ENCODE measurements around the gene FOXD2. TPM values are rescaled to one million over a fixed set of nuclear protein-coding genes. Genes with fewer than 3 reads are reported as not detected.

The FOXD2 gene
- total RNA-seq, 2 donors from 2014 or later = 0.04 TPM; not detected in 1

DNA sequence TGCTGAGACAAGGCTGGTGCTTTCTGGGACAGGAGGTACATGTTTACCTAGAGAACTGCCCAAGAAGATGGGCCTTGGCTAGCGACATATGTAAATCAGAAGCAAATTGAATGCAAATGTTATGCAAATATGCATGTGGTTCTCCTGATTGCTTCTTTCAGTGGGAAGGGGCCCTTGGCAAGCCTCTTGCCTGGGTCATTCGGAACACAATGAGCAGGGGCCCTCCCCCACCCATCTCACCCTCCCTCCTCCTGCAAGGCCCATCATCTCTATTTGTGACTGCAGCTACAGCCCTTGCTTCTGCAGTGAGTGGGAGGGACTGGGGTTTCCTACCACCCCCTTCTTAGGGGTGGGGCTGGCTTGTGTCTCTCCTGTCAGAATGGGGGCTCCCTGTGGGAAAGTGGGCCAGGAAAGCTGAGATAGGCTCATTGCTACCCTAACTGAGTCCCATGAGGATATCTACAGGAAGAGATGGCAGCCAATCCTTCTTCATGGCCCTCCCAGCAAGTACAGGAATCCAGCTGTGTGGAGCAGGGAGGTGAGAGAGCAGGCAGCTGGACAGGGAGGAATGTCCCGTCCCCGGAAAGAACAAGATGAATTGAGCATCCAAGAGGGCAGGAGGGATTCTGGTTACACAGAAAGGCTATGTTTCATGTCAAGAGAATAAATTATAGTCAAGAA, 31.0 kb downstream of the FOXD2 start:
- no peaks in the 10 kb centered on the region for H3K36me3 ChIP-seq
- no peaks in the 10 kb centered on the region for H3K4me1 ChIP-seq
- H3K4me3 ChIP-seq = no peak overlapping the region
- no peaks in the 10 kb centered on the region for H3K27me3 ChIP-seq
- TF ChIP-seq, protein P1, sequence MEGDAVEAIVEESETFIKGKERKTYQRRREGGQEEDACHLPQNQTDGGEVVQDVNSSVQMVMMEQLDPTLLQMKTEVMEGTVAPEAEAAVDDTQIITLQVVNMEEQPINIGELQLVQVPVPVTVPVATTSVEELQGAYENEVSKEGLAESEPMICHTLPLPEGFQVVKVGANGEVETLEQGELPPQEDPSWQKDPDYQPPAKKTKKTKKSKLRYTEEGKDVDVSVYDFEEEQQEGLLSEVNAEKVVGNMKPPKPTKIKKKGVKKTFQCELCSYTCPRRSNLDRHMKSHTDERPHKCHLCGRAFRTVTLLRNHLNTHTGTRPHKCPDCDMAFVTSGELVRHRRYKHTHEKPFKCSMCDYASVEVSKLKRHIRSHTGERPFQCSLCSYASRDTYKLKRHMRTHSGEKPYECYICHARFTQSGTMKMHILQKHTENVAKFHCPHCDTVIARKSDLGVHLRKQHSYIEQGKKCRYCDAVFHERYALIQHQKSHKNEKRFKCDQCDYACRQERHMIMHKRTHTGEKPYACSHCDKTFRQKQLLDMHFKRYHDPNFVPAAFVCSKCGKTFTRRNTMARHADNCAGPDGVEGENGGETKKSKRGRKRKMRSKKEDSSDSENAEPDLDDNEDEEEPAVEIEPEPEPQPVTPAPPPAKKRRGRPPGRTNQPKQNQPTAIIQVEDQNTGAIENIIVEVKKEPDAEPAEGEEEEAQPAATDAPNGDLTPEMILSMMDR (IDR thresholded peaks at IDR 0.05) = no peak
- DNase-seq (ENCODE audit: low spot score) = no peak
- H3K27ac ChIP-seq = no peak overlapping the region
- no peaks in the 10 kb centered on the region for H3K9me3 ChIP-seq

- H3K27ac ChIP-seq = no peak overlapping the region
- no peak overlapping the region for H3K4me3 ChIP-seq
- no peaks in the 10 kb centered on the region for H3K36me3 ChIP-seq
- H3K27me3 ChIP-seq = no peaks in the 10 kb centered on the region
- TF ChIP-seq, protein P1 (IDR thresholded peaks at IDR 0.05) = no peak
- H3K4me1 ChIP-seq = no peaks in the 10 kb centered on the region
- H3K9me3 ChIP-seq = no peaks in the 10 kb centered on the region
- DNase-seq (ENCODE audit: low spot score) = no peak
Observed at GRCh38 chr1:47469390-47469759, 31.5 kb downstream of the FOXD2 start.

DNA sequence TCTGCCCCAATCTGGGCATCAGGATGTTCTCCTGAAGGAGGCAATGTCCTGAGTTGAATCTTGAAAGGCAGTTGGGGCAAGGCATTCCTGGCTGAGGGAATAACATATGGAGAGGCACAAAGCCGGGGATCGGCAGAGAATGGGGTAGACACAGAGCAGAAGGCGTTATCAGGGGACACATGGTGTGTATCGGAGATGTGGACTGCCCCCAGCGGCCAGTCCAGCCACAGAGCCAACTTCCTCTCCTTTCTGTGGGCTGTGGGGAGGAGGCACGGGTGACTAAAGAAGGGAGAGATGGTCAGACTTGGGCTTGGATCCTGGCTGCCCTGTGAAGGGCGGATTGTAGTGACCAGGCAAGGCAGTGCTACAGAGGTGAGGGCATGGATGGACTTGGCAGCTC, 32.1 kb downstream of the FOXD2 start:
- TF ChIP-seq, protein P1 (IDR thresholded peaks at IDR 0.05) = no peak
- no peaks in the 10 kb centered on the region for H3K4me1 ChIP-seq
- DNase-seq (ENCODE audit: low spot score) = no peak
- no peak overlapping the region for H3K27ac ChIP-seq
- no peak overlapping the region for H3K4me3 ChIP-seq
- no peaks in the 10 kb centered on the region for H3K36me3 ChIP-seq
- no peaks in the 10 kb centered on the region for H3K27me3 ChIP-seq
- H3K9me3 ChIP-seq = no peaks in the 10 kb centered on the region

DNA sequence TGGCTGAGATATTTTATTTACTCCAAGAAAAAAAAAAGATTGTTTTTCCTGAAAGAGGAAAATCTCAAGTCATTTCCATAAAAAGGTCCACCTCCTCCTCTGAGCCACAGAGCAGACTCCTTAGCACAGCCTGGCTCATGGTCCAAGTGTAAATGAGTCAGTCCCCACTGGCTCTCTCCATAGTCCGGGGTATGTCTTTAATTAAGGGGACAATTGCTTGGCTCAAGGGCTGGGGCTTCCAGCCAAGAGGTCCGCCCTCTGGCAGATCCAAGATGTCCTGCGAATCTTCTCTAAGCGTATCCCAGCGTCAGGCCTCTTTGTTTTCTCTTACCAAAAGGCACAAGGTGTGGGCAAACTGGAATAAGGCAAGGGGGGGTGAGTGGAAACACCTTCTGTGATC, 33.3 kb downstream of the FOXD2 start:
- H3K27me3 ChIP-seq = no peaks in the 10 kb centered on the region
- TF ChIP-seq, protein P1 (IDR thresholded peaks at IDR 0.05) = no peak

DNA sequence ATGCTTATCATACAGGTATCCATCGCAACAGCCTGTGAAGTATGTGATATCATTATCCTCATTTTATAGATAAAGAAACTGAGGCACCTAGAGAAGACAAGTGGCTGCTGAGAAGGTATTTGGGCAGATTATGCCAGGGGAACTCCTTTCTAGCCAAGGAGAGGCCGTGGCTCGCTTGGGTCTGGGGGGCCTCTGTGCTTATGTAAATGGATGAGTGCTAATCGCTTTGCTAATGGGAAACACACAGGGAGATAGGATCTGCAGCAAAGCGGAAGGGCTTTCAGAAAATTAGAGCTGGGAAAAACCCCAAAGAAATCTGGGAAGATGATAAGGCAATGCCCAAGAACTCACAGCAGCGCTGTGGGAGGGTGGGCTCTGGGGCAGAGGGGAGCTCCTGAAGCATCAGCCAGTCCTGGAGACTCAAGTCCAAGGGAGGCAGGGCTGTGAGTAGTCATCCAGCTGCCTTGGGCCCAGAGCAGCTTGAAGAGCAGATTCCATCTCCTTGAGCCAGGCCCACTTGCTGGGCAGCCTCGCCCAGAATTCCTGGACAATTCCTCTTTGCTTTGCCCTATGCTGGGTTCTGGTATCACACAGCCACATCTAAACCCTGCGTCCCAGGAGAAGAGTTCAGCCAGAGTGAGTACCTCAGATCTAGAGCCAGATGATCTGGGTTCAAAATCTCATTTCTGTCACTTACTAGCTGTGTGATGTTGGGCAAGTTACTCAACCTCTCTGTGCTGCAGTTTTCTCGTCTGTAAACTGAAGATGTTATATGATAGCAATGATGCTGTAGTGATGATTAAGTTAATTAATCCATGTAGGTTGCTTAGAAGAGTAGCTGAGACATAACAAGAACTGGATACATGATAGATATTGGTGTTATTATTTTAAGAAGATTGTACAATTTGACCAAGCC, 36.7 kb downstream of the FOXD2 start:
- Histone ChIP-seq H3K27ac (no peak overlapping the region), H3K4me1 (no peaks in the 10 kb centered on the region), H3K36me3 (no peaks in the 10 kb centered on the region), H3K27me3 (no peaks in the 10 kb centered on the region), H3K4me3 (no peak overlapping the region), H3K9me3 (peaks cover 0 to 3% of the 10 kb centered on the region in 2 donors)
- DNase-seq (ENCODE audit: low spot score) = no peak
- TF ChIP-seq, protein P1 (IDR thresholded peaks at IDR 0.05) = no peak

More for the DNA sequence above, 33.3 kb downstream of the FOXD2 start:
- Histone ChIP-seq H3K27ac (no peak overlapping the region), H3K36me3 (no peaks in the 10 kb centered on the region), H3K9me3 (no peaks in the 10 kb centered on the region), H3K4me3 (no peak overlapping the region), H3K4me1 (no peaks in the 10 kb centered on the region)
- no peak for DNase-seq (ENCODE audit: low spot score)

All from right atrium auricular region (tissue), 2 donors.